Osteocyte (in vitro differentiated cells): ENCODE data around the gene CSGALNACT2. TPM values are rescaled to one million over a fixed set of nuclear protein-coding genes. Genes with fewer than 3 reads are reported as not detected.

Source experiments
- DNase-seq: peaks from one replicate; pipeline ENCODE4 v3.0.0; 2021; ENCODE audit warnings: mixed read lengths; ENCODE audit not compliant: unreplicated experiment; ENCODE audit errors: extremely low spot score
- H3K27ac Mint-ChIP-seq: one replicate; pipeline ENCODE4 v1.8.0; 2021; ENCODE audit warnings: mild to moderate bottlenecking, mixed read lengths; ENCODE audit not compliant: unreplicated experiment
- H3K27me3 Mint-ChIP-seq: one replicate; pipeline ENCODE4 v1.8.0; 2021; ENCODE audit warnings: mixed read lengths; ENCODE audit not compliant: unreplicated experiment
- H3K36me3 Mint-ChIP-seq: one replicate; pipeline ENCODE4 v1.8.0; 2021; ENCODE audit warnings: mixed read lengths; ENCODE audit not compliant: unreplicated experiment
- H3K4me1 Mint-ChIP-seq: one replicate; pipeline ENCODE4 v1.8.0; 2021; ENCODE audit warnings: mixed read lengths; ENCODE audit not compliant: unreplicated experiment
- H3K4me3 Mint-ChIP-seq: one replicate; pipeline ENCODE4 v1.8.0; 2021; ENCODE audit warnings: mild to moderate bottlenecking, moderate library complexity, mixed read lengths; ENCODE audit not compliant: unreplicated experiment
- H3K9me3 Mint-ChIP-seq: one replicate; pipeline ENCODE4 v1.8.0; 2021; ENCODE audit warnings: mixed read lengths; ENCODE audit not compliant: unreplicated experiment
- total RNA-seq: library from RNA; stranded (reverse); gene quantifications from 2 replicates; pipeline ENCODE4 v1.2.1, GENCODE V29; 2021
- TF ChIP-seq, protein P1 (sequence below): fragments of 200-600 bp; sonication (generic); IDR thresholded peaks from 2 replicates; pipeline ENCODE4 v1.5.0; 2021; ENCODE audit warnings: antibody characterized with exemption, mild to moderate bottlenecking, moderate library complexity

CSGALNACT2 gene
- total RNA-seq, 1 donor from 2014 or later = 36.6 TPM

DNA sequence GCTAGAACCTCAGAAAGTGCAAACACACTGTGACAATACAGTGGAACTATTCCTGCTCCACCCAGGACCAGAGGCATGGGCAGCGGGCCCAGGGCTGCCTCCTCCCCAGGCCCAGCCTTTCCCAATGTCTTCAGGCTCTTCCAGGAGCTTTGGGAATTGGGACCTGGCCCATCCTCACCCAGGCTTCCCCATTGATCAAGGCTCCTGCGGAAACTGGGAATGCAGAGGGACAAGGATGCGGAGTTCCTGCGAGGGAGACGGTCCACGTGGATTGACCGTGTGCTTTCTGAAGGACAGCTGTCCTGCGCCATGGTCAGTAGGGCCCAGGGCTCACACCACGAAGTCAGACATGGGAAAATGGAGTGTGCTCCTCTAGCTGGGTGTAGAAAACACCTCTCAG is 56.6 kb downstream of the CSGALNACT2 start:
- no peak overlapping the region for H3K27ac Mint-ChIP-seq

DNA sequence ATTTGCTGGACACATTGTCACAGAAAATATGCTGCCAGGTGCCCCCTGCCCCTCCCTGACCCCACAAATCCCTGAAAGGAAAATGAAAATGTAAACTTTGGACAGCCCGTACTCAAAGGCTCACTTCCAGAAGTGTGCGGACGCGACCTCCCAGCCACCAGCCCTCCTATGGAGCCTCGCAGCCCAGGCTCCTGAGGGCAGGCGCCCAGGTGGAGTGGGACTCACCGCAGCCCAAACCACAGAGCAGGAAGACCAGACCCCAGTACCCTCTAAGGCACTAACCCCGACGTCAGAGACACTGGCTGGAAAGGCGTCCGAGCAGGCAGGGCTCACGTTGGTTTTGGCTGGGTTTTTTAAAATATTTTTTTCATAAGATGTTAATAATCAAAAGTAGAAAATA is 57.3 kb downstream of the CSGALNACT2 start:
- Mint-ChIP-seq H3K27me3 (no peaks in the 10 kb centered on the region), H3K9me3 (no peaks in the 10 kb centered on the region), H3K4me1 (peaks cover 7% of the 10 kb centered on the region), H3K27ac (no peak overlapping the region), H3K4me3 (no peak overlapping the region), H3K36me3 (peaks cover 3% of the 10 kb centered on the region)
- no peak for DNase-seq
- TF ChIP-seq, protein P1, sequence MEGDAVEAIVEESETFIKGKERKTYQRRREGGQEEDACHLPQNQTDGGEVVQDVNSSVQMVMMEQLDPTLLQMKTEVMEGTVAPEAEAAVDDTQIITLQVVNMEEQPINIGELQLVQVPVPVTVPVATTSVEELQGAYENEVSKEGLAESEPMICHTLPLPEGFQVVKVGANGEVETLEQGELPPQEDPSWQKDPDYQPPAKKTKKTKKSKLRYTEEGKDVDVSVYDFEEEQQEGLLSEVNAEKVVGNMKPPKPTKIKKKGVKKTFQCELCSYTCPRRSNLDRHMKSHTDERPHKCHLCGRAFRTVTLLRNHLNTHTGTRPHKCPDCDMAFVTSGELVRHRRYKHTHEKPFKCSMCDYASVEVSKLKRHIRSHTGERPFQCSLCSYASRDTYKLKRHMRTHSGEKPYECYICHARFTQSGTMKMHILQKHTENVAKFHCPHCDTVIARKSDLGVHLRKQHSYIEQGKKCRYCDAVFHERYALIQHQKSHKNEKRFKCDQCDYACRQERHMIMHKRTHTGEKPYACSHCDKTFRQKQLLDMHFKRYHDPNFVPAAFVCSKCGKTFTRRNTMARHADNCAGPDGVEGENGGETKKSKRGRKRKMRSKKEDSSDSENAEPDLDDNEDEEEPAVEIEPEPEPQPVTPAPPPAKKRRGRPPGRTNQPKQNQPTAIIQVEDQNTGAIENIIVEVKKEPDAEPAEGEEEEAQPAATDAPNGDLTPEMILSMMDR = no peak

More for the DNA sequence above, 56.6 kb downstream of the CSGALNACT2 start:
- Mint-ChIP-seq H3K9me3 (no peaks in the 10 kb centered on the region), H3K36me3 (peaks cover 3% of the 10 kb centered on the region), H3K27me3 (no peaks in the 10 kb centered on the region), H3K4me3 (no peak overlapping the region), H3K4me1 (peaks cover 10% of the 10 kb centered on the region)
- no peak for DNase-seq
- TF ChIP-seq, protein P1 = no peak

DNA sequence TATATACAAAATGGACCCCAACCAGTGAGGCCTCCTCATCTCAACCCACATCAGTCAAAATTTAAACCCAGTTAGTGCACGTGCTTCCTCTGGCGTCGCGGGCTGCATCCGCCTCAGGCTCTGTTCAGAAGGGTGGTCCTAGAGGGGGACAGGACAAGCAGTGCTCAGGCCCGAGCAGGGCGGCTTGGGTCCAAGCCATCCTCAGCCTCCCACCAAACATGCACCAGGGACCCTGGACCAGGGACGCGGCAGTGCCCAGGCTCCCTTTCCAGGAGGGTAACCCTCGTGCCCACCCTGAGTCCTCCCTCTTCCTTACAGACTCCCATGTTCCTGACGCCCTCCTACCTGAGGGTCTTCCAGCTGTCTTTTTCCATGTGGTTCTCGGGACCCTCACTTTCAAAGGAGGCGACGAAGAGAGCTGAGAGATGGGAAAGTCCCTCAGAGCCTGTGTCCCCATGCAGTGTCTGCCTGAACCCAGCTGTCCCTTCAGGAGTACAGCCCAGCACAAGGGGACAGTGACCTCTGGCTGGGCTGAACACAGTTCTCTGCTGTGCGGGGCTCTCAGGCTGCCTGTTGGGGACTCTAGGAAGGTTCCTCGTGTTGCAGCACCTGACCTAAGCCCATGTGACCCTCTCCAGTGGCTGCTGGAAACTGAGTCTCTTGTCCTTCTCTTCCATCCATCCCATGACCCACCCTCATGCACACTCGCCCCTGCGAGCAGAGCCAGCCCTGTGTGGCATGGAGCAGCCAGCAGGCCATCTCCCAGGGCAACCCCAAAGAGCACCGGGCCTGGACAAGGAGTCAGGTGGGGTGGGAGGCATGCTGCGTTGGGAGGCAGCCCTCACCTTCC is 58.1 kb downstream of the CSGALNACT2 start:
- H3K36me3 Mint-ChIP-seq = peaks cover 3% of the 10 kb centered on the region
- TF ChIP-seq, protein P1 = no peak
- H3K27ac Mint-ChIP-seq = no peak overlapping the region
- H3K27me3 Mint-ChIP-seq = no peaks in the 10 kb centered on the region
- no peak overlapping the region for H3K4me3 Mint-ChIP-seq
- DNase-seq = no peak
- peaks cover 3% of the 10 kb centered on the region for H3K4me1 Mint-ChIP-seq
- H3K9me3 Mint-ChIP-seq = no peaks in the 10 kb centered on the region

DNA sequence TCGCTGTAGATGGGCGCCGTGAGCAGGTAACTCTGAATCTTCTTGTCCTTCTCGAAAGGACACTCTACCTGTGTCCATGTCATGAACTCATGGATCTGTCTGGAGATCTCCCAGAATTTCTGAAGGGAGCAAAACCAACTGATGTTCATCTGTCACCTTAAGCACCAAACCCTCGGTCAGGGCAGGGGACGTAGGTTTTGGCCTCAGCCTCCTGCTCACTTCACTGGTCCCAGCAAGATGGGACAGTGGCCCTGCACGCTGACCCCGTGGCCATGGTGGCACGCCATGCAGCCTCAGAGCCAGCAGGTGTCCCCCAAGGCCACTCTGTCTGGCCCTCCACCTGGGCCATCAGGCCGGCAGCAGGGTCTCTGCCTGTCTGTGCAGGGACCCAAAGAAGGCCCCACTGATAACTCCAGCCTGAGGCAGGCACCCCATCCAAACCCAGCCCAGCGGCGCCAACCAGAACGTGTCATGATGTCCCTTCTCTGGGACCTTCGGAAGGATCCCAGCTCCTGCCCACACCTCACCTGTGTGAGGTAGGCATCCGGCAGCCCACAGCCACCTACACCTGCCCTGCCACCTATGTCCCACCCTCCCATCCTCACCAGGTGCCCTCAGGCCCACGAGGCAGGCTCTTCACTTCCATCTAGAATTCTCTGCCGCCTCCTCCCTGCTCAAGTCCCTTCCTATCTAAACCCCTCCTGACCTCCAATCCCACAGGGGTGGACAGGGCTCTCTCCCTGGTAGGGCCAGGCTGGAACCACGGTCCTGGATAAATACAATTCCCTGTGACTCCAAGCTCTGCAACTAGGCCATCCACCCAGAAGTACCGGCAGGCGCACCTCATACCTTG is 59.0 kb downstream of the CSGALNACT2 start:
- Mint-ChIP-seq H3K4me1 (peaks cover 6% of the 10 kb centered on the region), H3K27ac (no peak overlapping the region), H3K9me3 (no peaks in the 10 kb centered on the region), H3K27me3 (no peaks in the 10 kb centered on the region), H3K36me3 (no peaks in the 10 kb centered on the region), H3K4me3 (no peak overlapping the region)
- TF ChIP-seq, protein P1 = no peak
- DNase-seq = no peak
